HepG2 (cell line): ENCODE results near the gene CLIC4. TPM values are rescaled to one million over a fixed set of nuclear protein-coding genes. Genes with fewer than 3 reads are reported as not detected.

Experiments used
- ATAC-seq: fragments of 200-7000 bp; cut with Tn5 transposase; 3 replicates; pipeline ENCODE4 v1.9.1; 2020; ENCODE audit warnings: mild to moderate bottlenecking, moderate library complexity
- BruUV-seq: library from RNA; stranded (reverse); fragments of 400-500 nt; replicated peaks from 2 replicates; lab custom pipeline; 2021; lab: Mats Ljungman, UMichigan
- CTCF ChIA-PET: fragments of 300-600 bp; formaldehyde crosslinking; extraction: SDS; loops from one replicate; lab custom pipeline; 2021; ENCODE audit warnings: low total read pairs, inconsistent platforms, low intra/inter-chr PET ratio; lab: Yijun Ruan, JAX
- POLR2A ChIA-PET: fragments of 350-600 bp; sonication (Branson Sonifier 250); formaldehyde crosslinking; loops from one replicate; lab custom pipeline; 2020; ENCODE audit warnings: antibody characterized with exemption, inconsistent platforms; lab: Yijun Ruan, JAX
- DNase-seq: peaks from one replicate; pipeline ENCODE4 v3.0.0-alpha.2; 2015; ENCODE audit warnings: low spot score
- FAIRE-seq: peaks from 3 replicates; lab custom pipeline; 2011; peaks lifted over from hg19 to GRCh38; lab: Jason Lieb, UNC
- H2AFZ ChIP-seq: one replicate; pipeline ENCODE4 v1.6.1; 2011; ENCODE audit warnings: low read length, inconsistent platforms
- H3K27ac ChIP-seq: fragments of 300-600 bp; 3 replicates; pipeline ENCODE4 v1.8.0; 2011; ENCODE audit warnings: mixed run types, mild to moderate bottlenecking, mixed read lengths, low read length, inconsistent platforms; ENCODE audit not compliant: insufficient read depth; ENCODE audit errors: extremely low read length
- H3K27me3 ChIP-seq, 2 experiments: fragments of 200-600 bp in 1 of 2; 2 replicates in 1 of 2; 3 replicates in 1 of 2; pipeline versions ENCODE4 v1.6.0 to v1.8.0; 2011; ENCODE audit warnings: low read length in 2 of 2, mild to moderate bottlenecking in 2 of 2, moderate library complexity in 2 of 2, inconsistent platforms in 1 of 2; ENCODE audit not compliant: insufficient read depth in 2 of 2, control insufficient read depth in 1 of 2
- H3K36me3 ChIP-seq, 2 experiments: fragments of 200-600 bp in 1 of 2; replicated peaks in 1 of 2; 2 replicates in 1 of 2; 3 replicates in 1 of 2; pipeline versions ENCODE4 v1.5.1 to v1.8.0; 2011; ENCODE audit warnings: low read length in 2 of 2, inconsistent platforms in 1 of 2; ENCODE audit not compliant: insufficient read depth in 2 of 2, control insufficient read depth in 1 of 2
- H3K4me1 ChIP-seq: 2 replicates; pipeline ENCODE4 v1.5.1; 2012; ENCODE audit warnings: low read length, inconsistent platforms; ENCODE audit not compliant: insufficient read depth
- H3K4me2 ChIP-seq: 2 replicates; pipeline ENCODE4 v1.6.0; 2011; ENCODE audit warnings: low read depth, low read length, inconsistent platforms
- H3K4me3 ChIP-seq, 3 experiments: fragments of 200-600 bp in 1 of 3; sonication (generic), shearing (Covaris generic) in 1 of 3; replicated peaks in 1 of 3; 2 replicates each; pipeline ENCODE4 v1.5.1; 2011 to 2016; ENCODE audit warnings: low read length in 3 of 3, inconsistent platforms in 2 of 3, low read depth in 2 of 3, mild to moderate bottlenecking in 2 of 3, control low read depth in 1 of 3, mixed read lengths in 1 of 3; ENCODE audit not compliant: insufficient read depth in 1 of 3
- H3K79me2 ChIP-seq: one replicate; pipeline ENCODE4 v1.6.1; 2011; ENCODE audit warnings: low read length, inconsistent platforms; ENCODE audit not compliant: insufficient read depth
- H3K9ac ChIP-seq: 2 replicates; pipeline ENCODE4 v1.6.0; 2011; ENCODE audit warnings: mild to moderate bottlenecking, low read depth, low read length, inconsistent platforms; ENCODE audit not compliant: insufficient read depth
- H3K9me3 ChIP-seq: 2 replicates; pipeline ENCODE4 v1.5.1; 2012; ENCODE audit warnings: mild to moderate bottlenecking, low read length
- H4K20me1 ChIP-seq: 2 replicates; pipeline ENCODE4 v1.6.0; 2011; ENCODE audit warnings: inconsistent platforms, mild to moderate bottlenecking, low read length, moderate library complexity; ENCODE audit not compliant: insufficient read depth
- AGO2 ChIP-seq: fragments of 200-400 bp; formaldehyde crosslinking; optimal IDR thresholded peaks from 2 replicates; pipeline ENCODE3; 2017; ENCODE audit warnings: mild to moderate bottlenecking, low read depth, low read length, moderate library complexity
- GABPA ChIP-seq, 2 experiments: IDR thresholded peaks; 2 replicates each; pipeline ENCODE4 v1.6.1; 2011 to 2016; ENCODE audit warnings: low read depth in 2 of 2, low read length in 1 of 2, missing biosample characterization in 1 of 2, missing genetic modification characterization in 1 of 2
- KLF6 ChIP-seq: IDR thresholded peaks from 2 replicates; pipeline ENCODE4 v1.8.0; 2016; ENCODE audit warnings: missing biosample characterization, missing genetic modification reagents
- POLR2A ChIP-seq, 2 experiments: IDR thresholded peaks; 2 replicates each; pipeline ENCODE4 v1.6.1; 2011; ENCODE audit warnings: low read depth in 2 of 2, low read length in 2 of 2, mild to moderate bottlenecking in 1 of 2, moderate library complexity in 1 of 2; ENCODE audit not compliant: insufficient read depth in 1 of 2
- RNF2 ChIP-seq: fragments of 450-650 bp; conservative IDR thresholded peaks from 2 replicates; pipeline ENCODE4 v1.6.1; 2016; ENCODE audit warnings: low read depth
- SATB2 ChIP-seq: sonication (generic); formaldehyde crosslinking; IDR thresholded peaks from 2 replicates; pipeline ENCODE4 v1.5.0; 2020; ENCODE audit warnings: missing genetic modification reagents
- SNAPC2 ChIP-seq: sonication (generic); formaldehyde crosslinking; IDR thresholded peaks from 2 replicates; pipeline ENCODE4 v1.8.1; 2022; ENCODE audit warnings: mild to moderate bottlenecking, missing genetic modification reagents
- SRF ChIP-seq: IDR thresholded peaks from 2 replicates; pipeline ENCODE4 v1.6.1; 2011; ENCODE audit warnings: mild to moderate bottlenecking, low read depth, low read length, moderate library complexity
- TP53 ChIP-seq: sonication (generic); formaldehyde crosslinking; conservative IDR thresholded peaks from 2 replicates; pipeline ENCODE4 v1.4.0; 2020; ENCODE audit warnings: missing genetic modification reagents
- ZNF446 ChIP-seq: sonication (generic); formaldehyde crosslinking; IDR thresholded peaks from 2 replicates; pipeline ENCODE4 v1.5.0; 2020; ENCODE audit warnings: mild to moderate bottlenecking, missing genetic modification reagents
- ZNF772 ChIP-seq: sonication (generic); formaldehyde crosslinking; IDR thresholded peaks from 2 replicates; pipeline ENCODE4 v1.5.0; 2020; ENCODE audit warnings: mild to moderate bottlenecking, missing genetic modification reagents
- WGBS: methylation state at CpG from one replicate; pipeline ENCODE4 v1.1.6; 2017; ENCODE audit warnings: low lambda C conversion rate; 5-methylcytosine and 5-hydroxymethylcytosine counted together
- in situ Hi-C: cut with HindIII; loops from 2 replicates; pipeline ENCODE4 v1.10.0; 2017; ENCODE audit warnings: low pct_unique_long_range_greater_than_20kb; ENCODE audit not compliant: extremely low pct_ligation_motif_present
- intact Hi-C: fragments of 100-400 bp; cut with micrococcal nuclease; formaldehyde crosslinking; loops from one replicate; pipeline ENCODE4 v1.10.0; 2022; ENCODE audit not compliant: unreplicated experiment
- polyA plus RNA-seq, 8 experiments: library from polyadenylated mRNA; depleted of rRNA in 3 of 8; stranded (reverse) in 7 of 8; unstranded in 1 of 8; fragments of >200 nt; fragmentation: Illumina TruSeq in 4 of 8; extraction: Trizol in 4 of 8; gene quantifications; 2 replicates each; pipeline versions ENCODE4 v1.2.1 to v1.2.3, GENCODE V29; 2011 to 2016; ENCODE audit warnings: low read depth in 4 of 8, missing spikeins in 1 of 8, mixed read lengths in 1 of 8; ENCODE audit not compliant: insufficient read depth in 1 of 8
- total RNA-seq, 5 experiments: library from RNA; depleted of rRNA; stranded (reverse); fragments of >200 nt; fragmentation: Illumina TruSeq; extraction: Trizol; gene quantifications; 2 replicates each; pipeline ENCODE4 v1.2.3, GENCODE V29; 2016; ENCODE audit warnings: low read depth in 1 of 5
- TF ChIP-seq, protein P1 (sequence below): IDR thresholded peaks from 2 replicates; pipeline ENCODE4 v1.6.1; 2018; ENCODE audit warnings: missing genetic modification reagents, mild to moderate bottlenecking, missing compliant biosample characterization
- TF ChIP-seq, protein P2 (sequence below): IDR thresholded peaks from 2 replicates; pipeline ENCODE4 v1.6.1; 2016; ENCODE audit warnings: missing genetic modification reagents, missing compliant biosample characterization
- TF ChIP-seq, protein P3 (sequence below): IDR thresholded peaks from 2 replicates; pipeline ENCODE4 v1.6.1; 2016; ENCODE audit warnings: missing compliant biosample characterization, missing genetic modification reagents, borderline replicate concordance
- TF ChIP-seq, protein P4 (sequence below): sonication (generic); formaldehyde crosslinking; IDR thresholded peaks from 2 replicates; pipeline ENCODE4 v1.5.0; 2020; ENCODE audit warnings: missing genetic modification reagents
- TF ChIP-seq, protein P5 (sequence below): sonication (generic); formaldehyde crosslinking; IDR thresholded peaks from 2 replicates; pipeline ENCODE4 v1.8.1; 2023; ENCODE audit warnings: missing genetic modification reagents, inconsistent platforms, borderline replicate concordance

The CLIC4 gene
- total and polyA plus RNA-seq, 2 of the 13 experiments (the other 11 are each of a cell fraction or from before 2014, with no cell fraction given), result 23.3 to 77.4 TPM

DNA sequence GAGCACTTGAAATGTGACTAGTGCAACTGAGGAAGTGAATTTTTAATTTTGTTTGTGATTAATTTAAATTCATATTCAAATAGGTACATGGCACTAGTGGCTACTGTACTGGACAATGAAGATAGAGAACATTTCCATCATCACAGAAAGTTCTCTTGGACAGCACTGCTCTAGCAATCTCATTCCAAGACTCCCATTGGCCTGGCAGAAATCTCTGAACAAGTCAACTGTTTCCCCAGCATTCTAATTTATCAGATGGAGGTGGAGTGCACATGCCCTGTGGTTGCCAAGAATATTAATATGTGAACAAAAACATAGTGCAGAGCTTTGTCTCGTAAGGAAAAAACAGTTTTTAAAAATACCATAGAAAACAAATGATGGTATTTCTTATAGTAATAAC lies 81.3 kb downstream of the CLIC4 start (continued):
- TF ChIP-seq, protein P1, sequence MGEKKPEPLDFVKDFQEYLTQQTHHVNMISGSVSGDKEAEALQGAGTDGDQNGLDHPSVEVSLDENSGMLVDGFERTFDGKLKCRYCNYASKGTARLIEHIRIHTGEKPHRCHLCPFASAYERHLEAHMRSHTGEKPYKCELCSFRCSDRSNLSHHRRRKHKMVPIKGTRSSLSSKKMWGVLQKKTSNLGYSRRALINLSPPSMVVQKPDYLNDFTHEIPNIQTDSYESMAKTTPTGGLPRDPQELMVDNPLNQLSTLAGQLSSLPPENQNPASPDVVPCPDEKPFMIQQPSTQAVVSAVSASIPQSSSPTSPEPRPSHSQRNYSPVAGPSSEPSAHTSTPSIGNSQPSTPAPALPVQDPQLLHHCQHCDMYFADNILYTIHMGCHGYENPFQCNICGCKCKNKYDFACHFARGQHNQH (CRISPR knock-in tag), result no peak
- TF ChIP-seq, protein P2, sequence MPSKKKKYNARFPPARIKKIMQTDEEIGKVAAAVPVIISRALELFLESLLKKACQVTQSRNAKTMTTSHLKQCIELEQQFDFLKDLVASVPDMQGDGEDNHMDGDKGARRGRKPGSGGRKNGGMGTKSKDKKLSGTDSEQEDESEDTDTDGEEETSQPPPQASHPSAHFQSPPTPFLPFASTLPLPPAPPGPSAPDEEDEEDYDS (CRISPR knock-in tag), result no peak
- TF ChIP-seq TP53, result no peak
- no peak for TF ChIP-seq POLR2A (IDR thresholded peaks at IDR 0.05; ENCODE audit: insufficient read depth in 1 of 2, low read depth in 2 of 2, low read length in 2 of 2)
- no peak for TF ChIP-seq AGO2
- TF ChIP-seq ZNF446, result no peak
- TF ChIP-seq SNAPC2, result no peak

DNA sequence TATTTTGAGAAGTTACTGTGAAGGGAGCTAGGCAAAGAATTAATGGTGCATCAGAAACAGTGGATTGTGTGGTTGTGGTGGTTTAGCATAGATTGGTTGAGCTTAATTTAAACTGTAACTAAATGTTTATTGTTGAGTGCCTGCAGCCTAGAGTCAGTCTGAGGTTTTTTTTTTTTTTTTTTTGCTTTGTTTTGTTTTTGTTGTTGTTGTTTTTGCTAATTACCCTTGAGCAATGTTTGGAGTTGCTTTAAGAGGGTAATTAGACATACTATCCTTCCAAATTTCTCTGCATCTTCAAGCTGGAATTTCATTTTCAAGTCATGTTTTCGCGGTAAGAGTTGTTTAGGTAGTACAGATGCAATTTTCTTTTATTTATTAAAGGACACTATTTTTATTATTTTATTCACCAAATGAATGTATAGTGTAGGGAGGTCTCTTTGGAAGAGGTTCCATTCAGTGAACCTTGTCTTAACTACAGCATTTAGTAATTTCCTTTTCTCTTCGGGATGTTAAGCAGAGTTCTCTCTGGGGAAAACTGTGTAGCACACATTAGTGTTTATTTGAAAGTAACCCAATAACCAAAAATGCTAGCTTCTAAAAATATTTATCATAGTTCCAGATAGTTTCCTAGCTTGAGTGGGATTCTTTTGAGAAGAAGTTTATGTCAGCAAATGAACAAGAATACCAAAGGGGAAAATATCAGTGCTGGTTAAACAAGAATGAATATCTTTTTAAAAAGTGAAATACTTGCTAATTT lies 82.3 kb downstream of the CLIC4 start:
- DNase-seq (no peak), FAIRE-seq (no peak), ATAC-seq (no peak)
- in situ Hi-C loops, result loop anchor here (5.0 kb wide), 1 partner anchor 135 kb away; no protein-coding TSS in a partner anchor
- intact Hi-C loops, result no loop called here
- H3K9ac ChIP-seq, result no peak overlapping the region
- peaks cover 3% of the 10 kb centered on the region for H3K79me2 ChIP-seq
- no peak overlapping the region for H3K4me2 ChIP-seq
- H3K9me3 ChIP-seq, result no peaks in the 10 kb centered on the region
- H3K27me3 ChIP-seq, result no peaks in the 10 kb centered on the region
- H3K4me1 ChIP-seq, result peaks cover 30% of the 10 kb centered on the region
- CTCF ChIA-PET, result no interaction called here
- peaks cover 4% of the 10 kb centered on the region; the same call in 1 of the 2 replicates for H4K20me1 ChIP-seq
- no peak overlapping the region for H3K4me3 ChIP-seq
- H3K27ac ChIP-seq, result no peak overlapping the region
- BruUV-seq, result TSS peak; percentile 35
- peaks cover 0 to 22% of the 10 kb centered on the region in 2 experiments; a peak in 2 of 5 replicates for H3K36me3 ChIP-seq
- H2AFZ ChIP-seq, result no peak overlapping the region
- POLR2A ChIA-PET, result no interaction called here
- 94% methylated on average over 3 of the region's 3 CpGs for WGBS
- TF ChIP-seq KLF6 (CRISPR knock-in tag), result no peak
- TF ChIP-seq, protein P3, sequence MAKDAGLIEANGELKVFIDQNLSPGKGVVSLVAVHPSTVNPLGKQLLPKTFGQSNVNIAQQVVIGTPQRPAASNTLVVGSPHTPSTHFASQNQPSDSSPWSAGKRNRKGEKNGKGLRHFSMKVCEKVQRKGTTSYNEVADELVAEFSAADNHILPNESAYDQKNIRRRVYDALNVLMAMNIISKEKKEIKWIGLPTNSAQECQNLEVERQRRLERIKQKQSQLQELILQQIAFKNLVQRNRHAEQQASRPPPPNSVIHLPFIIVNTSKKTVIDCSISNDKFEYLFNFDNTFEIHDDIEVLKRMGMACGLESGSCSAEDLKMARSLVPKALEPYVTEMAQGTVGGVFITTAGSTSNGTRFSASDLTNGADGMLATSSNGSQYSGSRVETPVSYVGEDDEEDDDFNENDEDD (CRISPR knock-in tag), result no peak
- TF ChIP-seq SATB2 (CRISPR knock-in tag), result no peak
- TF ChIP-seq, protein P4, sequence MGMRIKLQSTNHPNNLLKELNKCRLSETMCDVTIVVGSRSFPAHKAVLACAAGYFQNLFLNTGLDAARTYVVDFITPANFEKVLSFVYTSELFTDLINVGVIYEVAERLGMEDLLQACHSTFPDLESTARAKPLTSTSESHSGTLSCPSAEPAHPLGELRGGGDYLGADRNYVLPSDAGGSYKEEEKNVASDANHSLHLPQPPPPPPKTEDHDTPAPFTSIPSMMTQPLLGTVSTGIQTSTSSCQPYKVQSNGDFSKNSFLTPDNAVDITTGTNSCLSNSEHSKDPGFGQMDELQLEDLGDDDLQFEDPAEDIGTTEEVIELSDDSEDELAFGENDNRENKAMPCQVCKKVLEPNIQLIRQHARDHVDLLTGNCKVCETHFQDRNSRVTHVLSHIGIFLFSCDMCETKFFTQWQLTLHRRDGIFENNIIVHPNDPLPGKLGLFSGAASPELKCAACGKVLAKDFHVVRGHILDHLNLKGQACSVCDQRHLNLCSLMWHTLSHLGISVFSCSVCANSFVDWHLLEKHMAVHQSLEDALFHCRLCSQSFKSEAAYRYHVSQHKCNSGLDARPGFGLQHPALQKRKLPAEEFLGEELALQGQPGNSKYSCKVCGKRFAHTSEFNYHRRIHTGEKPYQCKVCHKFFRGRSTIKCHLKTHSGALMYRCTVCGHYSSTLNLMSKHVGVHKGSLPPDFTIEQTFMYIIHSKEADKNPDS, result no peak
- TF ChIP-seq ZNF772 (CRISPR knock-in tag), result no peak
- TF ChIP-seq RNF2, result no peak
- TF ChIP-seq, protein P5, sequence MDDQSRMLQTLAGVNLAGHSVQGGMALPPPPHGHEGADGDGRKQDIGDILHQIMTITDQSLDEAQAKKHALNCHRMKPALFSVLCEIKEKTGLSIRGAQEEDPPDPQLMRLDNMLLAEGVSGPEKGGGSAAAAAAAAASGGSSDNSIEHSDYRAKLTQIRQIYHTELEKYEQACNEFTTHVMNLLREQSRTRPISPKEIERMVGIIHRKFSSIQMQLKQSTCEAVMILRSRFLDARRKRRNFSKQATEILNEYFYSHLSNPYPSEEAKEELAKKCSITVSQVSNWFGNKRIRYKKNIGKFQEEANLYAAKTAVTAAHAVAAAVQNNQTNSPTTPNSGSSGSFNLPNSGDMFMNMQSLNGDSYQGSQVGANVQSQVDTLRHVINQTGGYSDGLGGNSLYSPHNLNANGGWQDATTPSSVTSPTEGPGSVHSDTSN, result no peak
- TF ChIP-seq GABPA (IDR thresholded peaks at IDR 0.05; ENCODE audit: low read depth, low read length), result no peak
- no peak for TF ChIP-seq GABPA (CRISPR knock-in tag; IDR thresholded peaks at IDR 0.05; ENCODE audit: low read depth)
- TF ChIP-seq SRF, result no peak
